GM21367 (cell line): Measurements from ENCODE around the gene KATNIP.

Source experiments
- ATAC-seq: cut with Tn5 transposase; IDR thresholded peaks from one replicate; pipeline ENCODE4 v1.9.1; 2021; ENCODE audit not compliant: unreplicated experiment

Gene KATNIP

GRCh38 chr16:27579087-27579980, 29.4 kb downstream of the KATNIP start:
- no peak for ATAC-seq

- ATAC-seq, result no peak
Measured at GRCh38 chr16:27582883-27583282, 32.9 kb downstream of the KATNIP start.

GRCh38 chr16:27583634-27584033, 33.7 kb downstream of the KATNIP start:
- ATAC-seq, result no peak

GRCh38 chr16:27585200-27585599, 35.3 kb downstream of the KATNIP start:
- no peak for ATAC-seq

GRCh38 chr16:27586711-27587110, 36.8 kb downstream of the KATNIP start:
- no peak for ATAC-seq

- ATAC-seq, result no peak
Measured at GRCh38 chr16:27588057-27588456, 38.1 kb downstream of the KATNIP start.

GRCh38 chr16:27591837-27592236, 41.9 kb downstream of the KATNIP start:
- no peak for ATAC-seq

GRCh38 chr16:27595475-27595874, 45.5 kb downstream of the KATNIP start:
- no peak for ATAC-seq

GRCh38 chr16:27595993-27596392, 46.0 kb downstream of the KATNIP start:
- ATAC-seq, result no peak

- no peak for ATAC-seq
Measured at GRCh38 chr16:27596411-27596810, 46.5 kb downstream of the KATNIP start.

- ATAC-seq, result no peak
Measured at GRCh38 chr16:27597361-27597760, 47.4 kb downstream of the KATNIP start.

GRCh38 chr16:27598220-27598619, 48.3 kb downstream of the KATNIP start:
- ATAC-seq, result no peak

- no peak for ATAC-seq
Measured at GRCh38 chr16:27598931-27599565, 49.1 kb downstream of the KATNIP start.

GRCh38 chr16:27599606-27600005, 49.7 kb downstream of the KATNIP start:
- no peak for ATAC-seq
